Liver (tissue), 9 donors: ENCODE data around the gene DHX15. TPM values are rescaled to one million over a fixed set of nuclear protein-coding genes. Genes with fewer than 3 reads are reported as not detected.
"Not testable (repeated sequence)": the region's sequence is repeated elsewhere in the genome, so short reads cannot be mapped to it uniquely, and the experiment has no call there.

Experiments used
- DNase-seq: peaks from one replicate; pipeline ENCODE4 v3.0.0-alpha.2; 2017; ENCODE audit warnings: low spot score
- H3K27ac ChIP-seq, 2 donors: one replicate each; pipeline ENCODE4 v1.7.0; 2013; ENCODE audit warnings: inconsistent platforms in 2 of 2, low read length in 2 of 2, control low read depth in 1 of 2, low read depth in 1 of 2, mild to moderate bottlenecking in 1 of 2
- H3K27me3 ChIP-seq, 4 donors: one replicate each; pipeline versions ENCODE4 v1.6.1 to v1.7.0; 2013; ENCODE audit warnings: low read length in 3 of 4, inconsistent platforms in 1 of 4, mild to moderate bottlenecking in 1 of 4, moderate library complexity in 1 of 4; ENCODE audit not compliant: control insufficient read depth in 4 of 4, insufficient read depth in 4 of 4
- H3K36me3 ChIP-seq, 4 donors: one replicate each; pipeline versions ENCODE4 v1.6.1 to v1.7.0; 2013; ENCODE audit warnings: low read length in 3 of 4, mild to moderate bottlenecking in 3 of 4, low read depth in 1 of 4, moderate library complexity in 1 of 4; ENCODE audit not compliant: control insufficient read depth in 4 of 4, insufficient read depth in 3 of 4
- H3K4me1 ChIP-seq, 4 donors: one replicate each; pipeline versions ENCODE4 v1.6.1 to v1.7.0; 2013; ENCODE audit warnings: low read length in 3 of 4, mild to moderate bottlenecking in 3 of 4, moderate library complexity in 1 of 4; ENCODE audit not compliant: control insufficient read depth in 4 of 4, insufficient read depth in 4 of 4
- H3K4me3 ChIP-seq, 3 donors: one replicate each; pipeline versions ENCODE4 v1.6.1 to v1.7.0; 2013; ENCODE audit warnings: low read length in 3 of 3, control low read depth in 1 of 3, low read depth in 1 of 3, mild to moderate bottlenecking in 1 of 3
- H3K9ac ChIP-seq, 2 donors: one replicate each; pipeline ENCODE4 v1.7.0; 2013; ENCODE audit warnings: low read length in 2 of 2, mild to moderate bottlenecking in 2 of 2, moderate library complexity in 2 of 2, control low read depth in 1 of 2, low read depth in 1 of 2
- H3K9me3 ChIP-seq, 4 donors: one replicate each; pipeline versions ENCODE4 v1.6.1 to v1.7.0; 2013; ENCODE audit warnings: low read length in 3 of 4; ENCODE audit not compliant: control insufficient read depth in 4 of 4
- ATF3 ChIP-seq: IDR thresholded peaks from 2 replicates; pipeline ENCODE4 v1.6.1; 2016; ENCODE audit warnings: antibody characterized with exemption
- CTCF ChIP-seq: fragments of 150-350 bp; IDR thresholded peaks from 2 replicates; pipeline ENCODE4 v1.5.1; 2017; ENCODE audit warnings: improper control_type of control experiment, low read depth, low read length; ENCODE audit not compliant: missing input control
- EGR1 ChIP-seq, 2 donors: IDR thresholded peaks; 2 replicates each; pipeline ENCODE4 v1.6.1; 2016 to 2018; ENCODE audit warnings: antibody characterized with exemption in 2 of 2, low read depth in 2 of 2
- FOXA1 ChIP-seq: IDR thresholded peaks from 2 replicates; pipeline ENCODE4 v1.6.1; 2016; ENCODE audit warnings: antibody characterized with exemption
- FOXA2 ChIP-seq: IDR thresholded peaks from 2 replicates; pipeline ENCODE4 v1.6.1; 2016; ENCODE audit warnings: antibody characterized with exemption
- GABPA ChIP-seq, 2 donors: IDR thresholded peaks in 1 of 2; conservative IDR thresholded peaks in 1 of 2; 2 replicates each; pipeline ENCODE4 v1.6.1; 2016; ENCODE audit warnings: antibody characterized with exemption in 2 of 2, mild to moderate bottlenecking in 1 of 2, moderate library complexity in 1 of 2
- HNF4G ChIP-seq: IDR thresholded peaks from 2 replicates; pipeline ENCODE4 v1.6.1; 2016; ENCODE audit warnings: antibody characterized with exemption
- JUND ChIP-seq, 2 donors: IDR thresholded peaks; 2 replicates each; pipeline ENCODE4 v1.6.1; 2016; ENCODE audit warnings: antibody characterized with exemption in 2 of 2
- NR2F2 ChIP-seq: IDR thresholded peaks from 2 replicates; pipeline ENCODE4 v1.6.1; 2016; ENCODE audit warnings: antibody characterized with exemption
- RAD21 ChIP-seq, 2 donors: IDR thresholded peaks; 2 replicates each; pipeline ENCODE4 v1.6.1; 2016; ENCODE audit warnings: antibody characterized with exemption in 2 of 2, mild to moderate bottlenecking in 2 of 2
- RXRA ChIP-seq, 2 donors: IDR thresholded peaks; 2 replicates each; pipeline ENCODE4 v1.6.1; 2017 to 2018; ENCODE audit warnings: antibody characterized with exemption in 2 of 2, mild to moderate bottlenecking in 1 of 2
- SP1 ChIP-seq: IDR thresholded peaks from 2 replicates; pipeline ENCODE4 v1.6.1; 2018; ENCODE audit warnings: antibody characterized with exemption, mild to moderate bottlenecking
- TAF1 ChIP-seq: conservative IDR thresholded peaks from 2 replicates; pipeline ENCODE4 v1.6.1; 2016; ENCODE audit warnings: antibody characterized with exemption, mild to moderate bottlenecking
- YY1 ChIP-seq: IDR thresholded peaks from 2 replicates; pipeline ENCODE4 v1.6.1; 2016; ENCODE audit warnings: antibody characterized with exemption, mild to moderate bottlenecking
- WGBS: extraction: QIAGEN DNeasy Blood & Tissue Kit; methylation state at CpG from one replicate; pipeline ENCODE4 v1.1.7; 2013; 5-methylcytosine and 5-hydroxymethylcytosine counted together
- polyA plus RNA-seq, 2 donors: library from polyadenylated mRNA; stranded (reverse) in 1 of 2; unstranded in 1 of 2; fragments of 200-250 nt in 1 of 2; fragments of >200 nt in 1 of 2; fragmentation: Nextera tagmentation in 1 of 2; extraction: Ambion mirVana in 1 of 2; gene quantifications; one replicate each; pipeline versions ENCODE4 v1.2.1 to v1.2.3, GENCODE V29; 2013 to 2015
- total RNA-seq, 2 donors: library from RNA; depleted of rRNA; stranded (reverse); fragments of >200 nt; gene quantifications; one replicate each; pipeline ENCODE4 v1.2.3, GENCODE V29; 2014
- TF ChIP-seq, protein P1 (sequence below): IDR thresholded peaks from 2 replicates; pipeline ENCODE4 v1.6.1; 2016; ENCODE audit warnings: antibody characterized with exemption
- TF ChIP-seq, protein P2 (sequence below): IDR thresholded peaks from 2 replicates; pipeline ENCODE4 v1.6.1; 2016; ENCODE audit warnings: antibody characterized with exemption, mild to moderate bottlenecking
- TF ChIP-seq, protein P3 (sequence below): IDR thresholded peaks from 2 replicates; pipeline ENCODE4 v1.6.1; 2016; ENCODE audit warnings: antibody characterized with exemption
- donor health status: healthy.
- donor health status: healthy.
- donor health status: healthy.
- donor health status: healthy.
- donor health status: healthy.

Gene DHX15
- total and polyA plus RNA-seq, 4 donors = 25.2 to 80.9 (median 51.5) TPM

- 98% methylated on average over 2 of the region's 2 CpGs for WGBS
- no peaks in the 10 kb centered on the region for H3K9me3 ChIP-seq
- no peak overlapping the region for H3K4me3 ChIP-seq
- TF ChIP-seq SP1 = no peak
- TF ChIP-seq HNF4G = no peak
- no peak for TF ChIP-seq EGR1 (IDR thresholded peaks at IDR 0.05; ENCODE audit: low read depth in 2 of 2)
- TF ChIP-seq, protein P1, sequence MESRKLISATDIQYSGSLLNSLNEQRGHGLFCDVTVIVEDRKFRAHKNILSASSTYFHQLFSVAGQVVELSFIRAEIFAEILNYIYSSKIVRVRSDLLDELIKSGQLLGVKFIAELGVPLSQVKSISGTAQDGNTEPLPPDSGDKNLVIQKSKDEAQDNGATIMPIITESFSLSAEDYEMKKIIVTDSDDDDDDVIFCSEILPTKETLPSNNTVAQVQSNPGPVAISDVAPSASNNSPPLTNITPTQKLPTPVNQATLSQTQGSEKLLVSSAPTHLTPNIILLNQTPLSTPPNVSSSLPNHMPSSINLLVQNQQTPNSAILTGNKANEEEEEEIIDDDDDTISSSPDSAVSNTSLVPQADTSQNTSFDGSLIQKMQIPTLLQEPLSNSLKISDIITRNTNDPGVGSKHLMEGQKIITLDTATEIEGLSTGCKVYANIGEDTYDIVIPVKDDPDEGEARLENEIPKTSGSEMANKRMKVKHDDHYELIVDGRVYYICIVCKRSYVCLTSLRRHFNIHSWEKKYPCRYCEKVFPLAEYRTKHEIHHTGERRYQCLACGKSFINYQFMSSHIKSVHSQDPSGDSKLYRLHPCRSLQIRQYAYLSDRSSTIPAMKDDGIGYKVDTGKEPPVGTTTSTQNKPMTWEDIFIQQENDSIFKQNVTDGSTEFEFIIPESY = no peak
- TF ChIP-seq JUND (IDR thresholded peaks at IDR 0.05) = no peak
- TF ChIP-seq FOXA2 = no peak
- TF ChIP-seq RXRA (IDR thresholded peaks at IDR 0.05) = no peak
- TF ChIP-seq FOXA1 = no peak
- no peak for TF ChIP-seq GABPA (IDR thresholded peaks at IDR 0.05 in 1 of 2, conservative IDR thresholded peaks at IDR 0.05 in 1 of 2)
- TF ChIP-seq ATF3 = no peak
- no peak for TF ChIP-seq RAD21 (IDR thresholded peaks at IDR 0.05)
- TF ChIP-seq TAF1 = no peak
- TF ChIP-seq, protein P2, sequence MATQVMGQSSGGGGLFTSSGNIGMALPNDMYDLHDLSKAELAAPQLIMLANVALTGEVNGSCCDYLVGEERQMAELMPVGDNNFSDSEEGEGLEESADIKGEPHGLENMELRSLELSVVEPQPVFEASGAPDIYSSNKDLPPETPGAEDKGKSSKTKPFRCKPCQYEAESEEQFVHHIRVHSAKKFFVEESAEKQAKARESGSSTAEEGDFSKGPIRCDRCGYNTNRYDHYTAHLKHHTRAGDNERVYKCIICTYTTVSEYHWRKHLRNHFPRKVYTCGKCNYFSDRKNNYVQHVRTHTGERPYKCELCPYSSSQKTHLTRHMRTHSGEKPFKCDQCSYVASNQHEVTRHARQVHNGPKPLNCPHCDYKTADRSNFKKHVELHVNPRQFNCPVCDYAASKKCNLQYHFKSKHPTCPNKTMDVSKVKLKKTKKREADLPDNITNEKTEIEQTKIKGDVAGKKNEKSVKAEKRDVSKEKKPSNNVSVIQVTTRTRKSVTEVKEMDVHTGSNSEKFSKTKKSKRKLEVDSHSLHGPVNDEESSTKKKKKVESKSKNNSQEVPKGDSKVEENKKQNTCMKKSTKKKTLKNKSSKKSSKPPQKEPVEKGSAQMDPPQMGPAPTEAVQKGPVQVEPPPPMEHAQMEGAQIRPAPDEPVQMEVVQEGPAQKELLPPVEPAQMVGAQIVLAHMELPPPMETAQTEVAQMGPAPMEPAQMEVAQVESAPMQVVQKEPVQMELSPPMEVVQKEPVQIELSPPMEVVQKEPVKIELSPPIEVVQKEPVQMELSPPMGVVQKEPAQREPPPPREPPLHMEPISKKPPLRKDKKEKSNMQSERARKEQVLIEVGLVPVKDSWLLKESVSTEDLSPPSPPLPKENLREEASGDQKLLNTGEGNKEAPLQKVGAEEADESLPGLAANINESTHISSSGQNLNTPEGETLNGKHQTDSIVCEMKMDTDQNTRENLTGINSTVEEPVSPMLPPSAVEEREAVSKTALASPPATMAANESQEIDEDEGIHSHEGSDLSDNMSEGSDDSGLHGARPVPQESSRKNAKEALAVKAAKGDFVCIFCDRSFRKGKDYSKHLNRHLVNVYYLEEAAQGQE = no peak
- TF ChIP-seq, protein P3, sequence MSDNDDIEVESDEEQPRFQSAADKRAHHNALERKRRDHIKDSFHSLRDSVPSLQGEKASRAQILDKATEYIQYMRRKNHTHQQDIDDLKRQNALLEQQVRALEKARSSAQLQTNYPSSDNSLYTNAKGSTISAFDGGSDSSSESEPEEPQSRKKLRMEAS = no peak
- no peak for TF ChIP-seq NR2F2
- no peak for TF ChIP-seq YY1
- no peaks in the 10 kb centered on the region for H3K27me3 ChIP-seq
- no peaks in the 10 kb centered on the region for H3K36me3 ChIP-seq
- no peak for DNase-seq
- H3K9ac ChIP-seq = no peak overlapping the region
- no peaks in the 10 kb centered on the region for H3K4me1 ChIP-seq
- H3K27ac ChIP-seq = no peak overlapping the region
These were observed 75.8 kb downstream of the DHX15 start for GRCh38 chr4:24508541-24508940.

GRCh38 chr4:24507439-24507838, 76.9 kb downstream of the DHX15 start:
- no peak for DNase-seq
- no peak overlapping the region for H3K9ac ChIP-seq
- H3K27ac ChIP-seq = no peak overlapping the region
- H3K36me3 ChIP-seq = no peaks in the 10 kb centered on the region
- H3K4me1 ChIP-seq = no peaks in the 10 kb centered on the region
- H3K4me3 ChIP-seq = no peak overlapping the region
- no peaks in the 10 kb centered on the region for H3K27me3 ChIP-seq
- 89% methylated on average over 7 of the region's 7 CpGs for WGBS
- TF ChIP-seq TAF1 (no peak), EGR1 (IDR thresholded peaks at IDR 0.05; ENCODE audit: low read depth in 2 of 2) (no peak), CTCF (no peak), FOXA2 (no peak), GABPA (IDR thresholded peaks at IDR 0.05 in 1 of 2, conservative IDR thresholded peaks at IDR 0.05 in 1 of 2) (no peak)
- TF ChIP-seq, protein P3 = no peak
- no peaks in the 10 kb centered on the region for H3K9me3 ChIP-seq

- WGBS = 83% methylated on average over 10 of the region's 10 CpGs
- H3K4me3 ChIP-seq, H3K27me3 ChIP-seq, H3K4me1 ChIP-seq, H3K9me3 ChIP-seq, H3K9ac ChIP-seq, H3K36me3 ChIP-seq, H3K27ac ChIP-seq, DNase-seq: not testable (repeated sequence)
These were observed 81.3 kb downstream of the DHX15 start for GRCh38 chr4:24503090-24503489.
